Kidney epithelial cell (primary cell): ENCODE measurements around the gene FAM131B. TPM values are rescaled to one million over a fixed set of nuclear protein-coding genes. Genes with fewer than 3 reads are reported as not detected.
A peak's percentile ranks its signal among the peaks of the same experiment; 100 is the strongest.
"Not testable (repeated sequence)": the region's sequence is repeated elsewhere in the genome, so short reads cannot be mapped to it uniquely, and the experiment has no call there.

Experiments
- DNase-seq: peaks from one replicate; pipeline ENCODE4 v3.0.0-alpha.2; 2010; ENCODE audit warnings: low read depth
- H3K27me3 ChIP-seq: 2 replicates; pipeline ENCODE4 v1.6.0; 2011; ENCODE audit warnings: low read length; ENCODE audit not compliant: control insufficient read depth, insufficient read depth
- H3K36me3 ChIP-seq: 2 replicates; pipeline ENCODE4 v1.5.1; 2011; ENCODE audit warnings: low read length; ENCODE audit not compliant: control insufficient read depth, insufficient read depth
- H3K4me3 ChIP-seq: 2 replicates; pipeline ENCODE4 v1.5.1; 2011; ENCODE audit warnings: low read depth, mild to moderate bottlenecking, control low read depth, low read length
- total RNA-seq: library from RNA; depleted of rRNA; stranded (reverse); fragments of >200 nt; gene quantifications from 2 replicates; pipeline ENCODE4 v1.2.3, GENCODE V29; 2015
- TF ChIP-seq, protein P1 (sequence below): IDR thresholded peaks from 2 replicates; pipeline ENCODE4 v1.5.1; 2011; ENCODE audit warnings: mild to moderate bottlenecking, moderate library complexity, low read length, control low read depth, inconsistent platforms; ENCODE audit not compliant: insufficient read depth, poor library complexity, severe bottlenecking

FAM131B gene
- total RNA-seq, 1 donor from 2014 or later, result 1.3 TPM

DNA sequence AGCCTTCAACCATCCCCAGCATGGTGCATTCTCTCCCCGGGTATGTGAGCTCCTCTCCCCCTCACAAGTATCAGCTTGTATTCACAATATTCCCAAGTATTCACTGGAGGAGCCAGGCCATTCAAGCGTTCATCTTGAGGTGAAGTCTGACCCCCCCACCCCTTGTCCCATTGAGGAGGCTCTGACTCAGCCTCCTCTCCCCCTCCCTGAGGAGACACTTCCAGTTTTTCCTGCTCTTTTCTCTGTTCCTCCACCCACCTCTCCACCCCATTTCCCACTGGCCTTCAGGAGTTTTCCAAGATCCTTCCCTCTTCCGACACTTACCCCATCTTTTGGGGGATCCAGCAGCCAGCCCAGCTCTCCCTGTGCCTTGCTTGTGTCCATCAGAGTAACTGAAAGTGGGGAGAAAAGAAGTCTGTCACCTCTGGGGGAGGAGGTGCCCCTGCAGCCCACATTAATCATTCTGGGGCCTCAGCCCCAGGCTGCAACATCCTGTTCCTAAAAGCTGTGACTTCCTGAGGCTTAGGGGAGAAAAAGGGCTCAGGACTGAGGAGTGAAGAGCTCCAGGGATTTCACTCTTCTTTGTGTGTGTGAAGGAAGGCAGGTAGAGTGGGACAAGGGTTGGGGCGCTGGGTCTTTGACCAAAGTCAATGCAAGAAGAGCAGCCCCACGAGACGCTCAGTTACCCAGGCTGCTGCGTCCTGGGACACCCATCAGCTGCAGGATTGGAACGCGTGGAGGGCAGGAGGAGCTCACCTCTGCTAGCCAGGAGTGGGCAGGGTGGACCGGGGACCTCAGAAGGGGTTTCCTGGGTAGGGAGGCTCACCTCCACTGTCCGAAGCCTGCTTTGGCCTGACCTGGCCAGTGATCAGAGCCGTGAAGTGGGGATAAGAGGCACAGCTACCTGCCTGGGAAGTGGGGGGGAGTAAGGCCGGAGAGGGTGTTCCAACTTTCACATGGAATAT, 45.1 kb upstream of the FAM131B start:
- TF ChIP-seq, protein P1, sequence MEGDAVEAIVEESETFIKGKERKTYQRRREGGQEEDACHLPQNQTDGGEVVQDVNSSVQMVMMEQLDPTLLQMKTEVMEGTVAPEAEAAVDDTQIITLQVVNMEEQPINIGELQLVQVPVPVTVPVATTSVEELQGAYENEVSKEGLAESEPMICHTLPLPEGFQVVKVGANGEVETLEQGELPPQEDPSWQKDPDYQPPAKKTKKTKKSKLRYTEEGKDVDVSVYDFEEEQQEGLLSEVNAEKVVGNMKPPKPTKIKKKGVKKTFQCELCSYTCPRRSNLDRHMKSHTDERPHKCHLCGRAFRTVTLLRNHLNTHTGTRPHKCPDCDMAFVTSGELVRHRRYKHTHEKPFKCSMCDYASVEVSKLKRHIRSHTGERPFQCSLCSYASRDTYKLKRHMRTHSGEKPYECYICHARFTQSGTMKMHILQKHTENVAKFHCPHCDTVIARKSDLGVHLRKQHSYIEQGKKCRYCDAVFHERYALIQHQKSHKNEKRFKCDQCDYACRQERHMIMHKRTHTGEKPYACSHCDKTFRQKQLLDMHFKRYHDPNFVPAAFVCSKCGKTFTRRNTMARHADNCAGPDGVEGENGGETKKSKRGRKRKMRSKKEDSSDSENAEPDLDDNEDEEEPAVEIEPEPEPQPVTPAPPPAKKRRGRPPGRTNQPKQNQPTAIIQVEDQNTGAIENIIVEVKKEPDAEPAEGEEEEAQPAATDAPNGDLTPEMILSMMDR, result no peak
- H3K4me3 ChIP-seq, result peak overlapping the region; percentile 22
- peaks cover 3% of the 10 kb centered on the region for H3K27me3 ChIP-seq
- no peaks in the 10 kb centered on the region for H3K36me3 ChIP-seq
- no peak for DNase-seq

DNA sequence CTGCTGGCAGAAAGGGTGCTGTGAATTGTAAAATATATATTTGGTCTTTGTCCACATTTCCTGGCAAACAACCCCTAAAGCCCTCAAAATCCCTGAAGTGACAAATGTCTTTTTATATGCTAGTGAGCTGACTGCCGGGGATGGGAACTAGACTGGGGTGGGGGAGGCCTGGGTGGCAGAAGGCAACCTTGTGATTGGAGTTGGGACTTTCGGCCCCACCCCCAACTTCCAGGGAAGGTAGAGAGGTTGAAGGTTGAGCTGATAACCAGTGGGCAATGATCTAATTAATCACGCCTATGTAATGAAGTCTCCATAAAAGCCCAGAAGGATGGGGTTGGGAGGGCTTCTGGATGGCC, 43.5 kb upstream of the FAM131B start:
- Histone ChIP-seq H3K4me3 (no peak overlapping the region), H3K36me3 (no peaks in the 10 kb centered on the region), H3K27me3 (peaks cover 3% of the 10 kb centered on the region)
- DNase-seq, result no peak
- TF ChIP-seq, protein P1, result no peak

DNA sequence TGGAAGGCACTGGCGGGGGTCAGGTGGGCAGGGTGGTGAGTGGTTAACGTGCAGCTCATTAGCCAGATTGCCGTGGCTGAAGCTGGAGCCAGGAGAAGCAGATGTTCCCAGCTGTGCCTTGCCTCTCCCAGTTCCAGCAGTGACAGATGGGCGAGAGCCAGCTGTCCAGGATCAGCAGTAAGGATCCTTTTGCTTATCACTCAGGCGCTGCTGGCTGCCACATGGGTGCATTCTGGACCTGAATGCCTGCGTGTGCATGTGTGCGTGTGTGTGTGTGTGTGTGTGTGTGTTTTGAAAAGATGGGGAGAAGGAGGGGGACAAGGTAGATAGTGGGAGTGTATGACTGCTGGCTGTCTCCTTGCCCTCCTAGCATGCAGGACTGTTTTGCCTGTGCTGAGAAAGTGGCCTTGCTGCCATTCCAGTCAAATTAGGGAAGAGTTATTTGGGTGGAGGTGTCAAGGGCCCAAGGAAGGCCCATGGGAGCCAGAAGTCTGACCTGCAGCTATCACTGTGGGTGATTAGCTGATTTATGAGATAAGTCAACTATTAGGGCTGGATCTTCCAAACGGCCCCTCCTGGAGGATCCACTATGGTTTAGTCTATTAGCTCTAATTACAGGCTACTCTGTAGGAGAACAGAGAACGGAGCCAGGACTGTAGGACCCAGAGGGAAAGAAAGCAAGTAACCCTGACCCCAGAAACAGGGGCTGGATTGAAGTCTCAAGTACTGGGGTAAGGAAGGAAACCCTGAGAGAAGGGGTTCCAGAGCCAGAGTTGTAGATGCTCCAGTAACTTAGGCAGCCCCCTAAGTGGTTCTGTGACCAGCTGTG, 42.9 kb upstream of the FAM131B start:
- TF ChIP-seq, protein P1, result no peak
- Histone ChIP-seq H3K27me3 (peaks cover 3% of the 10 kb centered on the region), H3K36me3 (no peaks in the 10 kb centered on the region), H3K4me3 (no peak overlapping the region)
- no peak for DNase-seq

DNA sequence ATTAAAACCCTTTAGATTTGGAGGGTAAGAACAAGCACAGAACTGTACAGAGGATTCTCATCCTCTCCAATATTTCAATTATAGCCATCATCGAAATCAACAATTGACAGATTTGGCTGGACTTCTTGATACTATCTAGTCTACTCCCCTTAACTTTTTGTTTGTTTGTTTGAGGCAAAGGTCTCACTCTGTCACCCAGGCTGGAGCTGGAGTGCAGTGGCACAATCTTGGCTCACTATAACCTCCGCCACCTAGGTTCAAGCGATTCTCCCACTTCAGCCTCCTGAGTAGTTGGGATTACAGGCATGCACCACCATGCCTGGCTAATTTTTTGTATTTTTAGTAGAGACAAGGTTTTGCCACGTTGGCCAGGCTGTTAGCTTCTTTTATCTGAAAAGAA, 39.7 kb upstream of the FAM131B start:
- not testable (repeated sequence) for H3K36me3 ChIP-seq, H3K4me3 ChIP-seq, H3K27me3 ChIP-seq, DNase-seq

DNA sequence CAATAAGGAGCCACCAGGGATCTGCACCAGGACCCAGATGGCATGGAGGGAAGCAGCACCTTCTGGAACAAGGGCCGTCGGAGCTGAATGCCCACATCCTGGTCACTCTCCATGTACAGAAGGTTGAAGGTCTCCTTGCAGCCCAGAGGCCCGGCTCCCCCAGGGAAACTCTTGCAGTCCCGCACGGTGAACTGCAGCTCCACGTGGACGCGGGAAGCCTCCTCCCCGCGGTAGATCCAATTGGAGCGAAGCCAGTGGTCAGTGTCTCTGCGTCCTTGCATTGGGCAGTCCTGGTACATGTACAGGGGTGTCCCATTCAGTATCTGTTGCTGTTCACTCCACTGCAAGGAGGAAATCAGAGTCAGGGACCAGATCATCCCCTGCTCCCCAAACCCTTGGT, 38.8 kb upstream of the FAM131B start:
- DNase-seq, result no peak
- Histone ChIP-seq H3K4me3 (no peak overlapping the region), H3K36me3 (no peaks in the 10 kb centered on the region), H3K27me3 (no peaks in the 10 kb centered on the region)
- TF ChIP-seq, protein P1, result no peak

DNA sequence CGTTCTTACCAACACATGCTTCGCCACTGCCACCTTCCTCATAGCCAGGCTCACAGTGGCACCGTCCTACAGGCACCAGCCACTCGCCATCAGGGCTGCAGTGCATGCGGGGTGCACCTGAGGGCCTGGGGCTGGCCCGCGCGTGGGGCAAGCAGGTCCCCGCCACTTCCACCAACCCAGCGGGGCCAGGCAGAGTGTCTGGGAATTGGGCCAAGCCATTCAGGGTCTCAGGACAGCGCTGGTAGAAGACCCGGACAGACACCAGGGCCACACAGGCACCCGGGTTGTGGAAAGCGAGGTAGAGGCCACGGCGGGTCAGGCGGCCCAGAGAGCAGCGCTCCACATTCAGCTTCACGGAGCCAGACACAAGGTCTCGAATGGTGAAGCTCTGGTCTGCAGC, 37.1 kb upstream of the FAM131B start:
- Histone ChIP-seq H3K4me3 (no peak overlapping the region), H3K36me3 (no peaks in the 10 kb centered on the region), H3K27me3 (no peaks in the 10 kb centered on the region)
- DNase-seq, result no peak
- TF ChIP-seq, protein P1, result no peak
